Neural progenitor cell (in vitro differentiated cells): Measurements from ENCODE around the gene ALOX12B.

Experiments
- EZH2 ChIP-seq: fragments of 200-600 bp; sonication (generic); IDR thresholded peaks from 2 replicates; pipeline ENCODE4 v1.6.1; 2017; ENCODE audit warnings: antibody characterized with exemption, mild to moderate bottlenecking, moderate library complexity
- EZH2phosphoT487 ChIP-seq: fragments of 200-600 bp; sonication (generic); IDR thresholded peaks from 2 replicates; pipeline ENCODE4 v1.6.1; 2017; ENCODE audit warnings: antibody characterized with exemption

DNA sequence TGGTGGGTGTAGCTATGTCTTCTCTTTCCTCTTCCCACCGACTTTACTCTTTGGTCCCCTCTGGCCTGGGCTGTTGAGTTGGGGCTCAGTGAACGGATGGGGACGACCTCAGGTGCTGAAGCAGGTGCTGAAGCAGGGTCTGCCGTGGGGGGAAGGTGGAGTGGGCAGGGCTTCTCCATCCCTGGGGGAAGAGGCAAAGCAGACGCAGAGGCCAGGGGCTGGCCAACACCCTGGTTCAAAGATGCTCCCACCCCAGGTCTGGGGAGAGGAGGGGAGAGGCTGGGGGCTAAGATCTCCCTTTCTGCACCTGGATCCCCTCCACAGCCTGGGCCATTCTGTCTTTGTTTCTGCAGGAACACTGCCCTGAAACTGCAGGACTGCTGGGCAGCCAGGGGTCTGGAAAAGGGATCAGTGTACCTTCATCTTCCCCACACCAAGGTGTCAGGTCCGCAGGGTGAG is 22.9 kb downstream of the ALOX12B start:
- no peak for TF ChIP-seq EZH2phosphoT487
- TF ChIP-seq EZH2: no peak
